Mesothelial cell of epicardium (in vitro differentiated cells): ENCODE results near the gene COPRS. TPM values are rescaled to one million over a fixed set of nuclear protein-coding genes. Genes with fewer than 3 reads are reported as not detected.
"Not testable (repeated sequence)": the region's sequence is repeated elsewhere in the genome, so short reads cannot be mapped to it uniquely, and the experiment has no call there.

Source experiments
- DNase-seq, 2 experiments: peaks; one replicate each; pipeline ENCODE4 v3.0.0; 2021; ENCODE audit warnings: low spot score in 2 of 2; ENCODE audit not compliant: unreplicated experiment in 2 of 2
- H3K27ac Mint-ChIP-seq: 2 replicates; pipeline ENCODE4 v1.8.0; 2021; ENCODE audit warnings: mixed read lengths
- H3K27me3 Mint-ChIP-seq: 2 replicates; pipeline ENCODE4 v1.8.0; 2021; ENCODE audit warnings: low read depth, mixed read lengths
- H3K36me3 Mint-ChIP-seq: 2 replicates; pipeline ENCODE4 v1.8.0; 2021; ENCODE audit warnings: mixed read lengths
- H3K4me1 Mint-ChIP-seq: 2 replicates; pipeline ENCODE4 v1.8.0; 2021; ENCODE audit warnings: mixed read lengths
- H3K4me3 Mint-ChIP-seq: 2 replicates; pipeline ENCODE4 v1.8.0; 2021; ENCODE audit warnings: mild to moderate bottlenecking, moderate library complexity, mixed read lengths
- H3K9me3 Mint-ChIP-seq: 2 replicates; pipeline ENCODE4 v1.8.0; 2021; ENCODE audit warnings: mixed read lengths
- CTCF ChIP-seq: fragments of 200-600 bp; sonication (generic); IDR thresholded peaks from one replicate; pipeline ENCODE4 v1.5.0; 2021; ENCODE audit warnings: antibody characterized with exemption; ENCODE audit not compliant: unreplicated experiment
- total RNA-seq: library from RNA; stranded (reverse); gene quantifications from 3 replicates; pipeline ENCODE4 v1.2.1, GENCODE V29; 2021

Gene COPRS
- total RNA-seq, 1 donor from 2014 or later: 28.4 TPM

GRCh38 chr17:31815212-31815730, 43.8 kb downstream of the COPRS start:
- no peak overlapping the region for H3K4me3 Mint-ChIP-seq
- no peaks in the 10 kb centered on the region for H3K27me3 Mint-ChIP-seq
- peaks cover 4% of the 10 kb centered on the region for H3K9me3 Mint-ChIP-seq
- no peaks in the 10 kb centered on the region for H3K4me1 Mint-ChIP-seq
- H3K36me3 Mint-ChIP-seq: no peaks in the 10 kb centered on the region
- H3K27ac Mint-ChIP-seq: no peak overlapping the region
- TF ChIP-seq CTCF: no peak
- no peak for DNase-seq

- no peak for TF ChIP-seq CTCF
- no peak overlapping the region for H3K27ac Mint-ChIP-seq
Measured at GRCh38 chr17:31811101-31811500, 47.9 kb downstream of the COPRS start.

GRCh38 chr17:31809876-31810275, 49.2 kb downstream of the COPRS start:
- H3K27me3 Mint-ChIP-seq, DNase-seq, H3K27ac Mint-ChIP-seq, H3K36me3 Mint-ChIP-seq, H3K4me3 Mint-ChIP-seq, H3K4me1 Mint-ChIP-seq, H3K9me3 Mint-ChIP-seq: not testable (repeated sequence)

More at GRCh38 chr17:31811101-31811500, 47.9 kb downstream of the COPRS start:
- no peaks in the 10 kb centered on the region for H3K36me3 Mint-ChIP-seq
- H3K9me3 Mint-ChIP-seq: no peaks in the 10 kb centered on the region
- DNase-seq: no peak
- H3K4me3 Mint-ChIP-seq: no peak overlapping the region
- H3K4me1 Mint-ChIP-seq: peaks cover 4% of the 10 kb centered on the region
- H3K27me3 Mint-ChIP-seq: no peaks in the 10 kb centered on the region

- no peak overlapping the region for H3K27ac Mint-ChIP-seq
- H3K4me3 Mint-ChIP-seq: no peak overlapping the region
- no peaks in the 10 kb centered on the region for H3K9me3 Mint-ChIP-seq
- H3K36me3 Mint-ChIP-seq: no peaks in the 10 kb centered on the region
- H3K4me1 Mint-ChIP-seq: peaks cover 4% of the 10 kb centered on the region
- TF ChIP-seq CTCF: no peak
- H3K27me3 Mint-ChIP-seq: no peaks in the 10 kb centered on the region
- no peak for DNase-seq
Measured at GRCh38 chr17:31808521-31809050, 50.5 kb downstream of the COPRS start.

- no peak for TF ChIP-seq CTCF
- H3K27me3 Mint-ChIP-seq: no peaks in the 10 kb centered on the region
- DNase-seq: no peak
- no peak overlapping the region for H3K4me3 Mint-ChIP-seq
- H3K9me3 Mint-ChIP-seq: no peaks in the 10 kb centered on the region
- H3K36me3 Mint-ChIP-seq: no peaks in the 10 kb centered on the region
- H3K27ac Mint-ChIP-seq: no peak overlapping the region
- peaks cover 4% of the 10 kb centered on the region for H3K4me1 Mint-ChIP-seq
Measured at GRCh38 chr17:31807846-31808245, 51.2 kb downstream of the COPRS start.

- Mint-ChIP-seq H3K36me3 (no peaks in the 10 kb centered on the region), H3K27ac (no peak overlapping the region), H3K4me3 (no peak overlapping the region), H3K9me3 (no peaks in the 10 kb centered on the region), H3K4me1 (peaks cover 4% of the 10 kb centered on the region), H3K27me3 (no peaks in the 10 kb centered on the region)
- no peak for DNase-seq
- TF ChIP-seq CTCF: no peak
Measured at GRCh38 chr17:31806921-31807320, 52.1 kb downstream of the COPRS start.
